B cell (primary cell): ENCODE data around the gene OR2B6. TPM values are rescaled to one million over a fixed set of nuclear protein-coding genes. Genes with fewer than 3 reads are reported as not detected.

Experiments used
- polyA plus RNA-seq: library from polyadenylated mRNA; depleted of rRNA; stranded (reverse); fragments of >200 nt; gene quantifications from 2 replicates; pipeline ENCODE4 v1.2.3, GENCODE V29; 2012
- total RNA-seq, 2 donors: library from RNA; stranded (reverse); fragments of 120-200 nt in 1 of 2; gene quantifications; 1 replicate in 1 of 2; 2 replicates in 1 of 2; pipeline versions ENCODE4 v1.2.3 to v1.2.4, GENCODE V29; 2013 to 2022

OR2B6 gene
- total and polyA plus RNA-seq, 2 donors (not counting 1 experiment from before 2014, with no cell fraction given) = not detected

Other genes with a start within 250 kb of the OR2B6 start
- gene OR2B2, start 44.8 kb upstream of the OR2B6 start, total RNA-seq = not detected in 2 replicates
- not detected in 2 replicates for gene OR2B2, start 44.8 kb upstream of the OR2B6 start, polyA plus RNA-seq
- gene ZNF165, start 123.3 kb downstream of the OR2B6 start, total RNA-seq = 4.2 and 4.7 TPM in 2 replicates
- gene ZNF165, start 123.3 kb downstream of the OR2B6 start, polyA plus RNA-seq = 3.5 and 9.2 TPM in 2 replicates
- gene ZSCAN16, start 167.4 kb downstream of the OR2B6 start, total RNA-seq = 15.4 and 15.8 TPM in 2 replicates
- gene ZSCAN16, start 167.4 kb downstream of the OR2B6 start, polyA plus RNA-seq = 3.0 and 5.4 TPM in 2 replicates
- gene ZKSCAN8, start 184.6 kb downstream of the OR2B6 start, total RNA-seq = 51.7 and 52.8 TPM in 2 replicates
- 10.3 and 10.9 TPM in 2 replicates for gene ZKSCAN8, start 184.6 kb downstream of the OR2B6 start, polyA plus RNA-seq